ENCODE data around the gene ARMC2.

The ARMC2 gene

DNA sequence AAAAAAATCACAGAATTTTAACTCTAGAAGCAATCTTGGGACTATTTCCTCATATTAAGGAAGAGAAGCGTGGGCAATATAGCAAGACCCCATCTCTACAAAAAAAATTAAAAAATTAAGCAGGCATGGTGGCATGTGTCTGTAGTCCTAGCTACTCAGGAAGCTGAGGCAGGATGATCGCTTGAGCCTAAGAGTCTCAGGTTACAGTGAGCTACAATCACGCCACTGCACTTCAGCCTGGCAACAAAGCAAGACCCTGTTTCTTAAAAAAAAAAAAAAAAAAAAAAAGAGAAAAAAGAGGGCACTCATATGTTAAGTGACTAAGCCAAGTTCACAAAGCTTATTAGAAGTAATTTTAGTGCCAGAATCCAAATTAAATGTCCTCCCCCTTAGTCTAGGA lies 145.7 kb downstream of the ARMC2 start:
- no peak for DNase-seq (ENCODE audit: low spot score)

- DNase-seq (ENCODE audit: low spot score), result no peak
Observed at GRCh38 chr6:108995296-108995695, 147.1 kb downstream of the ARMC2 start.

GRCh38 chr6:108996208-108996607 lies 148.0 kb downstream of the ARMC2 start:
- DNase-seq (ENCODE audit: low spot score), result no peak

DNA sequence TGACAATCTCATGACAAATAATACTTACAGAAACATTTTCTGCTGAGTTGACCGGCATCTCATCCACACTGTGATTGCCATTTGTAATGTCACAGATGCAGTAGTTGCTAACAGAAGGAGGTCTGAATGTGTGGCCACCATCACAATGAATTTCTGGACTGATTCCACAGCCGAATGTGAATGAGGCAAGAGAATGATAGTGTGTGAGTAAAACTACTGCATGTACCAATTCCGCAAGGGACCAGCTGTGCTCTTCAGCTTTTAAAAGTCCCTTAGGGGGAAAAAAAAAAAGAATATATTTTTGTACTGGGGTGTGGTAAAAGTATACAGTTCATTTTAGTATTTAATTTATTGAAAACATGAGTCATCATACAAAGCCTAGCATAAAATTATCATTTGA lies 150.3 kb downstream of the ARMC2 start:
- no peak for DNase-seq (ENCODE audit: low spot score)

GRCh38 chr6:108999428-108999827 lies 151.2 kb downstream of the ARMC2 start:
- DNase-seq (ENCODE audit: low spot score), result no peak

GRCh38 chr6:109000289-109000688 lies 152.1 kb downstream of the ARMC2 start:
- DNase-seq (ENCODE audit: low spot score), result no peak

DNA sequence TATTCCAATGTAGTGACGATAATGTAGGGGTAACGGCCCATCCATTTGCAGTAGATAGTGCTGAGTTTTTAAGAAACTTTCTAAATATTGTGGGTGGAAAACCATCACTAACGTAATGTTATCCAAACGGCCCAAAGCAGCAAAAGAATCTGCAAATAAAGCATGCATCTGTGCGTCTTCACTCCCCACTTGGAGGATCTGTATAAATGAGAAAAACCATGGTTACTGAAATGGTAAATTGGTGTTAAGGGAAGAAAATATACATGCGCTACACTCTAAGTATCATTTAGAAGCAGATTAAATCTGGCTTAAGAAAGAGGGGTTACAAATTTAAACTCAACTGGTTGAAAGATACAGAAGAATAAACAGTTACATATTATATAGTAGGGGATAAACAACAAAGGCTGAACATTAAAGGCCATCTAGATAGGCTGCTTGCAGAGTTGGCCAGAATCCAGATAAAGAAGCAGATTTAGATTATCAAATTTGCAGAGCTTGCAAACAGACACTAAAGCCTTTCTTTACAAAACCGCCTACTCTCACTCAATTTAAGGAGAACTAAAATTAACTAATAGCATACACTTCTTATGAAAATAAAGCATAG lies 153.2 kb downstream of the ARMC2 start:
- no peak for DNase-seq (ENCODE audit: low spot score)

DNA sequence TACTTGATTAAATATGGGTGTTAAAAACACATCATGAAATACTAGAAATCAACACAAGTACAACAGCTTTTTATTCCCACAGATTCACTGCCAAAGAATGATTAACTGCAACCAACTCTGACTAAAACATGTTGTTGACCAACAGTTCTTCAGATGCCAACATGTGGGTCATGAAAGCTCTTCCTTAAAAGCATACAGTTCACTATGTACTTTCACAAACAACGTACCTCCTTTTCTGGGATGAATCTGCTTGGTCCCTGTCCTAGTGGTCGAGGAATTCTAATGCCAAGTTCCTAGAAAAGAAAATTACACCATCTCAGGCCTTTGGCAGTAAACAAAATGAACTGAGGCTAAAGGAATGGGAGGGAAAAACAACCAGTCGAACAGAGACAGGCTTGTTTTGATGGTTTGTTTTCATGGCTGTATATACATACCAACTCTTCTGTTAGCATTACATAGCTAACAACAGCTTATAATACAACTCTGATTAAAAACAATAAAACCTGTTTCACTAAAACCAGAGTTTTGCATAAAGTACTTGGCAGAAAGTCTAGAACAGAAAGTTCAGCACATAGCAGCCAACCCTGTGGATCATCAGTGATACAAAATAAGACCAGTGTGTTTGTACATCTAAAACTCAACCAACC lies 154.0 kb downstream of the ARMC2 start:
- no peak for DNase-seq (ENCODE audit: low spot score)

GRCh38 chr6:109002882-109003281 lies 154.7 kb downstream of the ARMC2 start:
- no peak for DNase-seq (ENCODE audit: low spot score)

GRCh38 chr6:109006818-109007217 lies 158.6 kb downstream of the ARMC2 start:
- no peak for DNase-seq (ENCODE audit: low spot score)

DNA sequence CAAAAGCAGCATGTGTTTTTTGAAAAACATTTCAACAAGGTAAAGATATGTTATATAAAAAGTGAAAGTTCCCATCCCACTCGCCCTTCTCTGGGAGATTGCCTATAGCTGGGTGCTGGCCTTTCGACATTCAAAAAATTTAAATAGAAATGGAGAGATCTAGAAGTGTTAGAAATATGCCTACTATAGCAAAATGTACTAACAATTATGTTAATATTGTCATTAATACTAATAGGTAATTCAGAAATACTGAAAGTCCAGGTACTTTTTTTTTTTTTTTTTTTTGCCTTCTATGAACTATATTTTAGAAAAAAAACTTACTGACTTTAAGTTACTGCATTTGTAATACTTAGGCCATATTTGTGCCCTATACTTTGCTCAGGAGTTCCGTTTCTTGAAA lies 159.3 kb downstream of the ARMC2 start:
- DNase-seq (ENCODE audit: low spot score), result no peak

DNA sequence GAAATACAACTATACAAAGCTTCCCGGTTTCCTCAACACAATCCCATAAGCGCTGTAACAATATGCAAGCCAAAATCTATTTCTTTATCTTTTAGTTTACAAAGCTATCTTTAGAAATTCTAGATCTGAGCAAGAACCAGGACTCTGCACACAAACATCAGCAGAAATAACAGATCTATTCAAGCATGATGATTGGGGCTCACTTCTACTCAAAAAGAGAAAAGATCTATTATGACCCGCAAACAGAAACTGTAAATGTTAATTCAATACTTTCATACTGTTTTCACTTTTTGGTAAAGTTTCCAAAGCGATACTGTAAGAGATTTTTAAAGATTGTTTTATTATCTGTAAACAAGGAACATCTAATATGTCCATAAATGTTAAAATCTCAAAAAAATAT lies 159.8 kb downstream of the ARMC2 start:
- no peak for DNase-seq (ENCODE audit: low spot score)

DNA sequence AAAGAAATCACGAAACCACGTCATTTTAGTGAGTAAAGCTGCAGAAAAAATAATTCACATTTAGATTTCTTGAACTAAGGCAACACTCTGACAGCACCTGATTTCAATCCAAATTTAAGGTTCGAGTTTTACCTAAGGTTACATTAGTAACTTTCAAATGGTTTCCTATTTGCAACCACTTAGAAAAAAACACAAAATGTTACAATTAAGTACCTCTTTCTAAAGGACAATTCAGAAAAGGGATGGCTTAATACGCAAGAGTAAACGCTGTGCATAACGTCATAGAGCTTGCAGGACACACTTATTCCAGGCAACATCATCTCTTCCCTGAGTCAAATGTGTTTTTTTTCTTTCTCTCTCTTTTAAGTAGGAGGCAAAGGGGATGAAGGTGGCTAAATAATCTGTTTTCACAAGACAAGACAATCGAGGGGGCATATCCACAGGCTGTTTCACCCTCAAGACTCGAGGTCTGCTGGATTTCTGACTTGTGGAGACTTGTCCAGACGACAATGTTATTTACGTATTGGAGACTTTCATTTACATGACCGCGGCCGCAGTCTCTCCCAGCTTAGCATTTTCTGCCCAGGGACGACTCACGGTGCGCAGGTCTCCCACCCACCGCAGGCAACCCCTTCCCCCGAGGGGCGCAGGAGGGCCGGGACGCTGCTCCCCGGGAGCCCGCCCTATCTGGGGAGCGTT lies 160.5 kb downstream of the ARMC2 start:
- peak; percentile 8 for DNase-seq (ENCODE audit: low spot score)

DNA sequence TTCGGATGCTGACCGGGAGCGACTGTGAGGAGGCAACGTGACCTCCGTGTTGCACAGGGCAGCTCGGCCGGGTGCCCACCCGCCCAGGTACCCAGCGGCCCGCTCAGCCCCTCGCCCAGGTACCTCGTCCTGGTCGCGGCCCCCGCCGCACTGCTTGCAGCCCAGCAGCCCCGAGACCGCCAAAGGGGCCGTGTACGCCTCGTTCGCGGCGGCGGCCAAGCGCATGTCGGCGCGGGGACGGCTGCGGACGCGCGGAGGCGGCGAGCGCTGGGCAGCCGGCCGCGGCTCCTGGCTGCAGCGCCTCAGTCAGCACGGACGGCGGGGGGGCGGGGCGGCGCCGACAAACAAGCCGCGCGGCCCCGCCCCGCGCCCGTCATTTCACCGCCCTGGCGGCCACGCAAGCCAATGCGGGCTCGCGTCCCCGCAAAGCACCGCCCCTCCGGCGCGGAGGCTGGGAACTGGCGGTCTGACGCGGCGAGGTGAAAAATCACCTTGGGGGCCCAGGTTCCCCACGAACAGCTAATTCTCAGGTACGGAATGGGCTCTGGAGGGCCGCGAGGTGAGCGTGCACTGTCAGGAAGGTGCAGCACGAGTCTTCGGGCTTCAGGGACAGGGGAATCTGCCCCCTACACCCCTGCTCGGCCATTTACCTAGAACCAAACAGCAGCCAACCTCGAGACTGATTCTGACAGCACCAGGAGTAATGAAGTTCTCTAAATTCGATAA lies 161.2 kb downstream of the ARMC2 start:
- peak; percentile 55 for DNase-seq (ENCODE audit: low spot score)

- no peak for DNase-seq (ENCODE audit: low spot score)
Observed at GRCh38 chr6:109009962-109010704, 161.9 kb downstream of the ARMC2 start.

DNA sequence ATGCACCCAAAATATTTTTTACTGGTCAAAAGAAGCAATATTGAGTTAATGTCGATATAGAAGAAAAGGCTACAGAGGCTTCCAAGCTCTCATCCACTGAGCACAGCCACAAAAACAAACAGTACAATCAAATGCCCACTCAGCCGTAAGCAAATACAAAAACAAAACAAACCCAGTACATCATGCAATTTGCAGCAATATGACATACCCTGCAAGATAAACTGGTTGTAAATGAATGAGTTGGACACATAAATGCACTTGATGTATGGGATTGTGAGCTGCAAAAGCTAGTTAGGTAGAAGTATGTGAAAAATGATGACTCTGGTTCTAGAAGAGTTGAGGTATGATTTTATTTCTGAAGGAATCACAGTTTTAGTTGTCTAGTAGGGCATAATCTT lies 162.5 kb downstream of the ARMC2 start:
- DNase-seq (ENCODE audit: low spot score), result peak; percentile 12

- DNase-seq (ENCODE audit: low spot score), result no peak
Observed at GRCh38 chr6:109013656-109014305, 165.6 kb downstream of the ARMC2 start.

- DNase-seq (ENCODE audit: low spot score), result no peak
Observed at GRCh38 chr6:109014606-109015005, 166.4 kb downstream of the ARMC2 start.

- no peak for DNase-seq (ENCODE audit: low spot score)
Observed at GRCh38 chr6:109015176-109015575, 167.0 kb downstream of the ARMC2 start.

DNA sequence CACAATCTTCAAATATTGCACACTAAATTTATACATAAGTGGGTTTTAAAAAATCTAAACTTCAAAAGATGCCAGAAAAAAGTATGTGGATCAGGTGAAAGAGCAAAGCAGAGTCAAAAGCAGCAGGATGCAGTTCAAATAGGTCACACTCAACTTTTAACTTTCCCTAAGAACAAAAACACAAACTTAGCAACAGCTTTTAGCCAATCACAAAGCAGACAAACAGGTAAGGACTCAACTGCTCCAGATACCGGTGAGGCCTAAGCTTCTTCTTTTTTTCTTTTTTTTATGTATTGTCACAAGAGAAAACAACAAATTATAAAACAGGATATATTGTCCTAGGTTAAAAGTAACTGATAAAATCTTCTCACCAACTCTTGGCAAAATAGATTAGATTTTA lies 171.7 kb downstream of the ARMC2 start:
- no peak for DNase-seq (ENCODE audit: low spot score)

DNA sequence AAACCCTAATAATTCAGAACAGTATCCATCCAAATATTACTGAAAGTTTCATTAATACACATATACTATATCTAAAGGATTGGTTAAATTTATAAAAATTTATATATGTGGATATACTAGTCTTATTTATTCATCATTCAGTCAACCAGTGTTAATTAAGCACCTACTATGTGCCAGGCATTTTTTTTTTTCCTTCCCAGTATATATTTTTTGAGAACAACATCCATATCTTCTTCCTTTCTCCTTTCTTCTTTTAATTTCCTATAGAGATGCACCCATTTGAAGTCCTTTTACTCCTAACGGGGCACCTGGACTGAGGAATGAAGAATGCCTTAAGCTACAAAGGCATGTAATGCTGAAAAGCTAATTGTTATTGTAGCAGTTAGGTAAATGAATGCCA lies 173.6 kb downstream of the ARMC2 start:
- DNase-seq (ENCODE audit: low spot score), result no peak
